ENCODE measurements around the gene UBE2M. TPM values are rescaled to one million over a fixed set of nuclear protein-coding genes. Genes with fewer than 3 reads are reported as not detected.
A peak's percentile ranks its signal among the peaks of the same experiment; 100 is the strongest.
"Not testable (repeated sequence)": the region's sequence is repeated elsewhere in the genome, so short reads cannot be mapped to it uniquely, and the experiment has no call there.

Gene UBE2M
- total RNA-seq, 1 donor from 2014 or later: 142 TPM

DNA sequence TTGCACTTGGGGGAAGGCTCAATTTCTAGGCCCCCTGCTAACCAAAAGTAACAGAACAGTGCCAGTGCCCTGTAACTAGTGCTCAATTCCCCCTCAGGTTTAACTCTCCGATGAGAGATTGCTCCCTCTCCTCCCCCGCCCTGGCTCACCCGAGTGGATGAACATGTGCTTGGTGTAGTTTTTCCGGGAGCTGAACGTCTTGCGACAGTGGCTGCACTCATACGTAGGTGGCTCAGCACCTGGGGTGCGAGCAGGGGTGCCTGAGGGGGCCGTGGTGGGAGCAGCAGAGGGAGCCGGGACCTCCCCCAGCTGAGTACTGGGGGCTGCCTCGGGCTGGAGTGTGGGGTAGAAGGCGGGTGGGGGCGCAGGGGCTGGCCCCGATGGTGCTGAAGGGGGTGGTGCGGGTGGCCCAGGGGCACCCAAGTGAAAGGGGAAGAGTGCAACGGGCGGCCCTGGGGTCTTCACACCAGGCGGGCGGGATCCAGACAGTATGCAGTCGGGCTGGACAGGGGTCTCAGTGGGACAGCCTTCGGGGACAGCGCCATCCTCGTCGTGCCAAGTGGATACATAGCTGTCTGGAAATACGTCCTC, 42.1 kb downstream of the UBE2M start:
- H3K36me3 Mint-ChIP-seq (ENCODE audit: low read depth): peaks cover 45% of the 10 kb centered on the region
- DNase-seq (ENCODE audit: low spot score): no peak
- peak overlapping the region; percentile 62 for H3K4me3 Mint-ChIP-seq (ENCODE audit: low read depth)
- H3K27me3 Mint-ChIP-seq (ENCODE audit: low read depth): no peaks in the 10 kb centered on the region
- H3K27ac Mint-ChIP-seq: no peak overlapping the region
- intact Hi-C loops (cut with micrococcal nuclease): no loop called here
- peaks cover 36% of the 10 kb centered on the region for H3K4me1 Mint-ChIP-seq (ENCODE audit: low read depth)
- no peaks in the 10 kb centered on the region for H3K9me3 Mint-ChIP-seq

DNA sequence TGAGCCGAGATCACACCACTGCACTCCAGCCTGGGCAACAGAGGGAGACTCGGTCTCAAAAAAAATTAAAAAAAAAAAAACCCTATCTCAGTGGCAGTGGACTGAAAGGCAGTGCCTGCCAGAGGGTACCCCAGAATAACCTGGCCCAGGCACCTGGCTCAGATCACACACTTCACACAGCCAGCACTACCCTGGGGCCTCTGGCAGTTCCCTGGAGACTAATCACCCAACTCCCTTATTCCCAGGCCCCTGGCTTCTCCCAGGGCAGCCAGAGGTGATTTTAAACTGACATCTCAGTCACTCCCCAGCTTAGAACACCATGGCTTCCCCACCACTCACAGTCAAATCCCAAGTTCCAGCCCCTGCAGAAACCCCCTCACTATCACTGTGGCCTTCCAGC, 43.2 kb downstream of the UBE2M start:
- Mint-ChIP-seq H3K27me3 (ENCODE audit: low read depth) (no peaks in the 10 kb centered on the region), H3K4me1 (ENCODE audit: low read depth) (peaks cover 33% of the 10 kb centered on the region), H3K4me3 (ENCODE audit: low read depth) (peak overlapping the region; percentile 62), H3K36me3 (ENCODE audit: low read depth) (peaks cover 45% of the 10 kb centered on the region), H3K27ac (peak overlapping the region; percentile 30), H3K9me3 (no peaks in the 10 kb centered on the region)
- no peak for DNase-seq (ENCODE audit: low spot score)
- intact Hi-C loops (cut with micrococcal nuclease): no loop called here

DNA sequence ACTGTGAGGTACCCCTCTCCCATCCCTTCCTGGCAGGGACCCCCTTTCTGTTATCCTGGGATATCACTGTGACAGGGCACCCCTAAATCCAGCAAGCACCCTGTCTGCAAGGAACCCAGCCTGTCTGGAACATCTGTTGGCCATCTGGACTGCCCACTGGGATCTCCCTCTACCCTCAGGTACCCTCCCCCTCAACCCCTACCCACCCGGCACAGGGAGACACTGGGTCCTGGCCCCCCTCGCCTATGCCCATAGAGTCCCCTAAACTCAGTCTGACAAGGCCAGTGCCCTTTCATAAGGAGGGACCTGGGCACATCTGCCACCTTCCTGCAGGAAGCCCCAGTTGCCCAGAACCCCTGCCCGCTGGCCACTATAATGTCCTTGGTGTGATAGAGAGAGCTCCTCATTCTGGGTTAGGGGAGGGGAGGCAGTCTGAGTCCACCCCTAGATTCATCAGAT, 43.8 kb downstream of the UBE2M start:
- no peak for DNase-seq (ENCODE audit: low spot score)
- H3K4me1 Mint-ChIP-seq (ENCODE audit: low read depth): peaks cover 28% of the 10 kb centered on the region
- H3K4me3 Mint-ChIP-seq (ENCODE audit: low read depth): peak overlapping the region; percentile 88
- intact Hi-C loops (cut with micrococcal nuclease): loop anchor here (1.0 kb wide), 3 partner anchors 15 to 113 kb away; partner anchors contain the start of gene UBE2M
- H3K9me3 Mint-ChIP-seq: no peaks in the 10 kb centered on the region
- peaks cover 45% of the 10 kb centered on the region for H3K36me3 Mint-ChIP-seq (ENCODE audit: low read depth)
- H3K27me3 Mint-ChIP-seq (ENCODE audit: low read depth): no peaks in the 10 kb centered on the region
- H3K27ac Mint-ChIP-seq: peak overlapping the region; percentile 91

DNA sequence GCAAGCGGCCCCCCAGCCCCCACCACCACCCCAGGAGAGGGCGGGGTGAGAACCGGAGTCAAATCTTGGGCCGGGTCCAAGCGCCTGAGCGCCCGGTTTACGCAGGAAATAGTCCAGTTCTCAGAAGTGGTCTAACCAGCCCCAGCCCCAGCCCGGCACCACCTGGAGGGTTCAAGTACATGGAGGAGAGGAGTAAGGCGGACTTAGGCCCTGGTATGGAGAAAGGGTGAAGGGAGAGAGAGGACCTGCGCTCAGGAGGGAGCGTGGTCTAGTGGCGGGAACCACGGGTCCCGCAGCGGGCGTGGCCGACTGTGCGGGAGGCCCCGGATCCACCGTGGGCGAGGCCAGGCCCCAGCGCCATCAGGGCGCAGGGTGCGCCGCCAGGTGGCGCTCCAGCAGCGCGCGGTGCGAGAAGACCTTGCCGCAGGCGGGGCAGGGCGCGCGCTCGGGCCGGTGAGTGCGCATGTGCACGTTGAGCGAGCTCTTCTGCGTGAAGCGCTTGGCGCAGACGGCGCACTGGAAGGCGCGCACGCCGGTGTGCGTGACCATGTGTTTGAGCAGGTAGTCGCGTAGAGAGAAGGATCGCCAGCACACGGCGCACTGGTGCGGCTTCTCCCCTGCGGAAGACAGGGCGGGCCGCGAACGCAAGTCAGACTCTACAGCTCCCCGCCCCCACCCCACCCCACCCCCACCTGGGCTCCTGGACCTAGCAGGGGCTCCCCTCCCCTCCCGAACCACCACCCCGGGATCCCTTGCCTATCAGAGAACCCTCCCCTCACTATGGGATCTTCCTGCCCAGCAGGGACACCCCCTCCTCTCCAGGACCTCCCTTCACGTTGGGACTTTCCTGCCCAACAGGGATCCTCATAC, 44.5 kb downstream of the UBE2M start:
- Mint-ChIP-seq H3K36me3 (ENCODE audit: low read depth) (peaks cover 41% of the 10 kb centered on the region), H3K4me3 (ENCODE audit: low read depth) (peak overlapping the region; percentile 88), H3K4me1 (ENCODE audit: low read depth) (peaks cover 26% of the 10 kb centered on the region), H3K27me3 (ENCODE audit: low read depth) (no peaks in the 10 kb centered on the region), H3K9me3 (no peaks in the 10 kb centered on the region), H3K27ac (peak overlapping the region; percentile 91)
- DNase-seq (ENCODE audit: low spot score): peak; percentile 95
- intact Hi-C loops (cut with micrococcal nuclease): loop anchor here (1.0 kb wide), 3 partner anchors 15 to 113 kb away; partner anchors contain the start of gene UBE2M

DNA sequence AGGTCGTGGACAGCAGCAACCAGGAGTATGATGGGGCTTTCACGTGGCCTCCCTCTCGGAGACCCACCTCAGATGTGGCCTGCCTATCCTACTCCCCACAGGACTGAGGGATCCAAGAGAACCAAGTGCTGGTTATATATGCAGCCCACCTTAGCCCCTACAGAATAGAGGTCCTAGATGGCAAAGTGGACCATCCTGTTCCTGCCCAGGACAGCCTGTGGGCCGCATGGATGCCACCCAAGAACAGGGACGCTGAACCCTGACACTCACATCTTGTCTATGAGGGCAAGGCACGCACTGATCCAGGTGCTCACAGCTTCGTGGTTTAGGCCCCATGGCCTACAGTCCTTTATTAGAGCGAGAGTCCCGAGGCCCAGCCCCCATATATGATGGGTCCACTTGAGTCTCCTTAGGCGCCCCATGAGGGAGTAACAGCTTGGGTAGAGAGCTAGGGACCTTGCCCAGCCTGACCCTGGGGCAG, 45.2 kb downstream of the UBE2M start:
- Mint-ChIP-seq H3K9me3 (no peaks in the 10 kb centered on the region), H3K27me3 (ENCODE audit: low read depth) (no peaks in the 10 kb centered on the region), H3K36me3 (ENCODE audit: low read depth) (peaks cover 38% of the 10 kb centered on the region), H3K4me3 (ENCODE audit: low read depth) (peak overlapping the region; percentile 88), H3K27ac (peak overlapping the region; percentile 84), H3K4me1 (ENCODE audit: low read depth) (peaks cover 23% of the 10 kb centered on the region)
- intact Hi-C loops (cut with micrococcal nuclease): no loop called here
- no peak for DNase-seq (ENCODE audit: low spot score)

DNA sequence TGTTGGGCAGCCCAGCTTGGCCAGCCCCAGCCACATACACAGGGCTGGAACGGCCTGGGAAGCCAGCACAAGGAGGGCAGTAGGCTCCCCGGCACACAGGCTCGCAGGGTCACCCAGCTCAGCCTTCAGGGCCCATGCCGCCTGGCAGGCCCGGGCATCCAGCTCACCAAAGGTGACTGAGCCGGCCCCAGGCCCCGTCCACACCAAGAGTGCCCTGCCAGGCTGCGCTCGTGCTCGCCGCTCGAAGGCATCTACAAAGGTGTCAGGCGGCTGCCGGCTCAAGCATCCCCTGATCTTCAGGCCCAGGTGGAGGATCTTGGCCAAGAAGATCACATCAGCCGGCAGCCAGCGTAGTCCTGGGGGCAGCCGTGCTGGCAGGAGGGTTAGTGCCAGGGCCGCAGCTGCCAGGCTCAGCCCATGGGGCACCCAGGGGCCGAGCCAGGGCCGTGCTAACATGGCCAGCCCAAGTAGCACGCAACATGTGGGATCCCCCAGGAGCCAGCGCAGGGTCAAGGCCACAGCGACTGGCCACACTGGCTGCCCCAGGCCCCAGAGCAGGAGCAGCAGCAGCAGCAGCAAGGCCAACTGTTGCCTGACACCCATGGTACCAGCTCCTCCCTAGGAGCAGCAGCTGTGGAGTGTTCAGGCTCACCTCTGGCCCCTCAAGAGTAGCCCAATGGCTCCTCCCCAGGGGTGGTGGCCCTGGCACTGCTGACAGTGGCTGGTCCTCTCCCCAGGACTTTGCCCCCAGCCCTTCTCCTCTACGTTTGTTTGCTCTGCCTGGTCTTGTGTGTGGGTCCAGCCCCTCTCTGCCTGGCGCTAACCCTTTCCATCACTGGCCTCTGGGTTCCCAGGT, 46.8 kb downstream of the UBE2M start, which contains the start of gene SLC27A5:
TSS of gene SLC27A5 (minus strand) at position 640 of the 856 bp plus-strand sequence. CDS start at position 603, 37 bp downstream.
- Mint-ChIP-seq H3K27me3 (ENCODE audit: low read depth) (no peaks in the 10 kb centered on the region), H3K27ac (no peak within 1 kb of the TSS), H3K4me1 (ENCODE audit: low read depth) (peaks cover 17% of the 10 kb centered on the region), H3K4me3 (ENCODE audit: low read depth) (no peak within 1 kb of the TSS), H3K9me3 (peaks cover 8% of the 10 kb centered on the region), H3K36me3 (ENCODE audit: low read depth) (peaks cover 33% of the 10 kb centered on the region)
- intact Hi-C loops (cut with micrococcal nuclease): no loop called here
- DNase-seq (ENCODE audit: low spot score): no peak

DNA sequence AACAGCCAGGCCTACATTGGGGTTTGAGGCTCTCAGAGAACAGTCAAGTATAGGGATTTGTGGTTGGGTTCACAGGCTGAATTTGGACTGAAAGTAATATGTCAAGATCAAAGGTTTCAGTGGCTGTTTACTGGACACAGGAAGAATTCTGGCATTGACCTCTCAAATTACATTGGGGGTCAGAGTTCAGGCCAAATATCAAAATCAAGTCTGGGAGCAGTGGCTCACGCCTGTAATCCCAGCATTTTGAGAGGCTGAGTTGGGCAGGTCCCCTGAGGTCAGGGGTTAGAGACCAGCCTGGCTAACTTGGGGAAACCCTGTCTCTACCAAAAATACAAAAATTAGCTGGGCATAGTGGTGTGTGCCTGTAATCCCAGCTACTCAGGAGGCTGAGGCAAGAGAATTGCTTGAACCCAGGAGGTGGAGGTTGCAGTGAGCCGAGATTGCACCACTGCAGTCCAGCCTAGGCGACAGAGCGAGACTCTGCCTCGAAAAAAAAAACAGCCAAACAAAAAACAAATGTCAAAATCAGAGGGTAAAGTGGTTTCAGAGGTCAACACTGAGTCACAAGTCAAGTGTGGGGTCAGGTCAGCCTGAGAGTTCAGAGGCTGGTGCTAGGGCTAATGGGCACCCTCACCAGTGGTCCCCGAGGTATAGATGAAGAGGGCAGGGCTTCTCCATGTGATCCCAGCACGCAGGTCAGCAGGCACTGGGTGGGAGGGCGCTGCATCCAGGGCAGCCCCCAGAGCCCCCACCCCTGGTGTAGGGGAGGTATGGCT, 48.1 kb downstream of the UBE2M start:
- Mint-ChIP-seq H3K4me1 (ENCODE audit: low read depth) (peaks cover 10% of the 10 kb centered on the region), H3K36me3 (ENCODE audit: low read depth) (peaks cover 20% of the 10 kb centered on the region), H3K27ac (no peak overlapping the region), H3K27me3 (ENCODE audit: low read depth) (no peaks in the 10 kb centered on the region), H3K9me3 (peaks cover 8% of the 10 kb centered on the region), H3K4me3 (ENCODE audit: low read depth) (no peak overlapping the region)
- intact Hi-C loops (cut with micrococcal nuclease): no loop called here
- DNase-seq (ENCODE audit: low spot score): no peak

DNA sequence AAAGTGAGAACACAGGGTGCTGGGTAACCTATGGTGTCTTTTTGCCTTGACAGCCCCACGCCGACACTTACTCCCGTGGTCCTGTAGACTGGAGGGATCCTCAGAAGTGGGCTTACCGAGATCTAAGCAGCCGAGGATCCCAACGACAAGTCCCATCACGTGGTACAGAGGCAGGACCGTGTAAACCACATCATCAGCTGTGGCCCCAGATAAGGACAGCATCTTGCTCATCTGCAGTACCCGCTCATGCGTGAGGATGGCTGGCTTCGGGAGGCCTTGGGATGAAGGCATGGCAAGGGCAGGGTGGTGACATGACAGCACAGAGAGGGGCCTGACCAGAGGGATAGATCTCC, 48.7 kb downstream of the UBE2M start:
- intact Hi-C loops (cut with micrococcal nuclease): no loop called here
- no peak overlapping the region for H3K27ac Mint-ChIP-seq
- no peak overlapping the region for H3K4me3 Mint-ChIP-seq (ENCODE audit: low read depth)
- H3K9me3 Mint-ChIP-seq: peaks cover 8% of the 10 kb centered on the region
- no peaks in the 10 kb centered on the region for H3K27me3 Mint-ChIP-seq (ENCODE audit: low read depth)
- no peak for DNase-seq (ENCODE audit: low spot score)
- peaks cover 8% of the 10 kb centered on the region for H3K4me1 Mint-ChIP-seq (ENCODE audit: low read depth)
- H3K36me3 Mint-ChIP-seq (ENCODE audit: low read depth): peaks cover 16% of the 10 kb centered on the region

DNA sequence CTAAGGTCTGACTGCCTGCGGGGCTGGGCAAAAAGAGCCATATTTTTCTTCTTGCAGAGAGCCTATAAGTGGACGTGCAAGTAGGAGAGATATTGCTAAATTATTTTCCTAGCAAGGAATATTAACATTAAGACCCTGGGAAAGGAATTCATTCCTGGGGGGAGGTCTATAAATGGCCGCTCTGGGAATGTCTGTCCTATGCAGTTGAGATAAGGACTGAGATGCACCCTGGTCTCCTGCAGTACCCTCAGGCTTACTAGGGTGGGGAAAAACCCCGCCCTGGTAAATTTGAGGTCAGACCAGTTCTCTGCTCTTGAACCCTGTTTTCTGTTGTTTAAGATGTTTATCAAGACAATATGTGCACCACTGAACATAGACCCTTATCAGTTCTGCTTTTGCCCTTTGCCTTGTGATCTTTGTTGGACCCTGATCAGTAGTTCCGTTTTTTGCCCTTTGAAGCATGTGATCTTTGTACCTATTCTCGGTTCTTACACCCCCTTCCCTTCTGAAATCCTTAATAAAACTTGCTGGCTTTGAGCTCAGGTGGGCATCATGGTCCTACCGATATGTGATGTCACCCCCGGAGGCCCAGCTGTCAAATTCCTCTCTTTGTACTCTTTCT, 50.7 kb downstream of the UBE2M start:
- H3K9me3 Mint-ChIP-seq; H3K27me3 Mint-ChIP-seq (ENCODE audit: low read depth); H3K27ac Mint-ChIP-seq; DNase-seq (ENCODE audit: low spot score); H3K4me3 Mint-ChIP-seq (ENCODE audit: low read depth); intact Hi-C loops (cut with micrococcal nuclease); H3K36me3 Mint-ChIP-seq (ENCODE audit: low read depth); H3K4me1 Mint-ChIP-seq (ENCODE audit: low read depth): not testable (repeated sequence)
